ENCODE measurements around the gene TFCP2.

- no peak for TF ChIP-seq CTCF (conservative IDR thresholded peaks at IDR 0.05)
- no peak for TF ChIP-seq ZFX (IDR thresholded peaks at IDR 0.05)
Observed at GRCh38 chr12:51075390-51075789, 97.5 kb downstream of the TFCP2 start.

Measured in C4-2B (cell line).